ENCODE results near the gene CD47.

DNA sequence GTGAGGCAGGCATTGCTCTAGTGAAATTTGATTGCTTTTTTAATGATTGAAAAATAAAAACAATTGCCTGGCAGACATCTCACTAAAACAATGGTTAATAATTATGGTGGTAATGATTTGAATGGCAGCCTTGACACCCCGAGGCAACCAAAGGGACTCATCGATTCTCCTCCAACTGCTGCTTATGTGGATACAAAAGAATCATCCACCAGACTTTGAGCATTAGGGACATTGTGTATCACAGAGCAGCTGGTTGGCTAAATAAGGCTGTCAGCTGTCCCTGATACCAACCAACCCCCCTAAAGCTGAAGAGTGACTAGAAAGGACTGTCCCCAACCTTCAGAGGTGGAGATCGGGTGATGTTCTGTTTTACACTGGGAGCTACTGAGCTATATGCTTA lies 1.7 kb upstream of the CD47 start:
- TF ChIP-seq, protein P1, sequence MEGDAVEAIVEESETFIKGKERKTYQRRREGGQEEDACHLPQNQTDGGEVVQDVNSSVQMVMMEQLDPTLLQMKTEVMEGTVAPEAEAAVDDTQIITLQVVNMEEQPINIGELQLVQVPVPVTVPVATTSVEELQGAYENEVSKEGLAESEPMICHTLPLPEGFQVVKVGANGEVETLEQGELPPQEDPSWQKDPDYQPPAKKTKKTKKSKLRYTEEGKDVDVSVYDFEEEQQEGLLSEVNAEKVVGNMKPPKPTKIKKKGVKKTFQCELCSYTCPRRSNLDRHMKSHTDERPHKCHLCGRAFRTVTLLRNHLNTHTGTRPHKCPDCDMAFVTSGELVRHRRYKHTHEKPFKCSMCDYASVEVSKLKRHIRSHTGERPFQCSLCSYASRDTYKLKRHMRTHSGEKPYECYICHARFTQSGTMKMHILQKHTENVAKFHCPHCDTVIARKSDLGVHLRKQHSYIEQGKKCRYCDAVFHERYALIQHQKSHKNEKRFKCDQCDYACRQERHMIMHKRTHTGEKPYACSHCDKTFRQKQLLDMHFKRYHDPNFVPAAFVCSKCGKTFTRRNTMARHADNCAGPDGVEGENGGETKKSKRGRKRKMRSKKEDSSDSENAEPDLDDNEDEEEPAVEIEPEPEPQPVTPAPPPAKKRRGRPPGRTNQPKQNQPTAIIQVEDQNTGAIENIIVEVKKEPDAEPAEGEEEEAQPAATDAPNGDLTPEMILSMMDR (IDR thresholded peaks at IDR 0.05), result no peak
- no peak for TF ChIP-seq ZFX (IDR thresholded peaks at IDR 0.05; ENCODE audit: borderline replicate concordance)

All from 22Rv1 (cell line).